Heart left ventricle (tissue), 16 donors: ENCODE results near the gene LAMB2. TPM values are rescaled to one million over a fixed set of nuclear protein-coding genes. Genes with fewer than 3 reads are reported as not detected.
A peak's percentile ranks its signal among the peaks of the same experiment; 100 is the strongest.

Source experiments
- ATAC-seq, 4 donors: fragments of 200-7000 bp; cut with Tn5 transposase; one replicate each; pipeline ENCODE4 v1.9.1; 2020 to 2022; ENCODE audit warnings: moderate library complexity in 4 of 4, mild to moderate bottlenecking in 3 of 4, moderate number of reproducible peaks in 1 of 4
- DNase-seq, 5 donors: peaks; one replicate each; pipeline ENCODE4 v3.0.0-alpha.2; 2020
- H3K27ac ChIP-seq, 12 donors: fragments of 200-600 bp; sonication (generic) in 4 of 12; one replicate each; pipeline versions ENCODE4 v1.5.0 to v1.8.0; 2016 to 2022; ENCODE audit warnings: mild to moderate bottlenecking in 2 of 12
- H3K27me3 ChIP-seq, 9 donors: fragments of 200-600 bp; sonication (generic) in 2 of 9; one replicate each; pipeline versions ENCODE4 v1.5.1 to v1.8.0; 2016 to 2022; ENCODE audit warnings: mild to moderate bottlenecking in 3 of 9
- H3K36me3 ChIP-seq, 9 donors: fragments of 200-600 bp; sonication (generic) in 2 of 9; one replicate each; pipeline versions ENCODE4 v1.5.0 to v1.8.0; 2018 to 2022; ENCODE audit warnings: mild to moderate bottlenecking in 2 of 9
- H3K4me1 ChIP-seq, 12 donors: fragments of 200-600 bp; sonication (generic) in 4 of 12; one replicate each; pipeline versions ENCODE4 v1.5.0 to v1.8.0; 2016 to 2022; ENCODE audit warnings: mild to moderate bottlenecking in 3 of 12
- H3K4me3 ChIP-seq, 12 donors: fragments of 200-600 bp; sonication (generic) in 4 of 12; one replicate each; pipeline versions ENCODE4 v1.5.0 to v1.8.0; 2017 to 2022; ENCODE audit warnings: mild to moderate bottlenecking in 9 of 12, moderate library complexity in 4 of 12
- H3K9me3 ChIP-seq, 12 donors: fragments of 200-600 bp; sonication (generic) in 4 of 12; one replicate each; pipeline versions ENCODE4 v1.5.0 to v1.8.0; 2016 to 2022; ENCODE audit warnings: mild to moderate bottlenecking in 1 of 12
- POLR2A ChIP-seq, 2 donors: fragments of 450-650 bp; IDR thresholded peaks; one replicate each; pipeline ENCODE4 v1.6.1; 2017; ENCODE audit warnings: antibody characterized with exemption in 2 of 2, mild to moderate bottlenecking in 2 of 2, moderate library complexity in 2 of 2
- WGBS, 4 donors: extraction: QIAGEN DNeasy Blood & Tissue Kit in 2 of 4; methylation state at CpG; one replicate each; pipeline versions ENCODE4 v1.1.5 to v1.1.7; 2013 to 2018; 5-methylcytosine and 5-hydroxymethylcytosine counted together
- intact Hi-C, 10 donors: fragments of 100-400 bp; cut with DNase I; formaldehyde crosslinking; loops; one replicate each; pipeline versions ENCODE4 v1.11.1 to v1.14.2; 2022
- polyA plus RNA-seq, 2 donors: library from polyadenylated mRNA; stranded (reverse); fragments of 200-250 nt; gene quantifications; one replicate each; pipeline ENCODE4 v1.2.3, GENCODE V29; 2013
- total RNA-seq, 9 donors: library from RNA; depleted of rRNA in 2 of 9; stranded (reverse); fragments of >200 nt in 2 of 9; fragmentation: NEBNext Ultra II Directional in 3 of 9; extraction: Animal tissue kit (Norgen Biotek cat#: 25700) in 3 of 9; gene quantifications; one replicate each; pipeline versions ENCODE4 v1.1.0 to v1.2.4, GENCODE V29; 2016 to 2023
- TF ChIP-seq, protein P1 (sequence below), 12 donors: fragments of 200-600 bp; sonication (generic) in 4 of 12; IDR thresholded peaks; one replicate each; pipeline versions ENCODE4 v1.5.0 to v1.8.0; 2018 to 2022; ENCODE audit warnings: antibody characterized with exemption in 12 of 12, mild to moderate bottlenecking in 5 of 12
- donor health status: ischemic (EF 13 %, LVEDD 7.1; RV severe dilation, severe dysfunction).
- donor health status: healthy with polysubstance abuse.
- donor health status: DM: no; HTN: yes; CAD: no.
- donor health status: DM: no; HTN: no; CAD: no.
- donor health status: ischemic (EF 25% LVEDD 6.9; RV normal size, moderate dysfunction).
- donor health status: ischemic (EF 25% LVEDD 5.7; RV mildly dilated, moderate dysfunction).
- donor health status: healthy.
- donor health status: DM: yes; HTN: yes; CAD: no.
- donor health status: ischemic (EF 35%, LVEDD 5.7; RV mildly dilated, moderate dysfunction).
- donor health status: nonischemic (EF 11% LVEDD 7.7; RV severe dilation, severe dysfunction).
- donor health status: DM: yes; HTN: yes; CAD: no.
- donor health status: PGD.
- donor health status: ischemic (EF 29% LVEDD 5.4; RV normal size, mild dysfunction).
- donor health status: nonischemic (EF 23%, LVEDD 6.1; RV moderate dilation, normal function).

Gene LAMB2
- total and polyA plus RNA-seq, 11 donors: 290 to 1,265 (median 769) TPM

DNA sequence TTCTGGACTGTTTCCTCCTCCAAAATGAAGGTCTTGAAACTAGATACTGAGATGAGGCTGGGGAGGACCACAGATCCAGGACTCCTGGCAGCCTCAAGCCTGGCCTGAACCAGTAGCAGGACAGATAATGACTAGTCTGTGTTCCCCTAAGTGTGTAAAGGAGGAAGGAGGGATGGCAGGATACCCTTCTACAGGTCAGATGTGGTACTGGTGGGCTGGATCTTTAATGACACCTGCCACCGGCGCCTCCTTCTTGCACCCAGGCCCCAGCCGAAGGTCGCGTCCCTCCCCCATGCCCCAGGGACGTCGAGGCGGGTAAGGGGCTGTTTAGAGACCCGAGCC is 12.8 kb downstream of the LAMB2 start:
- ATAC-seq (no peak), DNase-seq (no peak)
- intact Hi-C loops: loop anchor here in 2 of 10 donors (1.0 to 2.0 kb wide), 2 partner anchors 13 to 15 kb away; partner anchors contain the start of genes LAMB2 (in 1 of the 2) and QARS1 (in 1 of the 2)
- Histone ChIP-seq H3K27ac (peak overlapping the region; percentile 90 to 100 (median 97)), H3K27me3 (no peaks in the 10 kb centered on the region), H3K4me3 (peak overlapping the region; percentile 64 to 99 (median 91)), H3K9me3 (no peaks in the 10 kb centered on the region), H3K36me3 (peaks cover 2 to 83% (median 80%) of the 10 kb centered on the region in 9 donors), H3K4me1 (peaks cover 3 to 32% (median 19%) of the 10 kb centered on the region in 12 donors)
- 0 to 2% (median 1%) methylated on average over 9 of the region's 9 CpGs for WGBS, 4 donors
- TF ChIP-seq, protein P1, sequence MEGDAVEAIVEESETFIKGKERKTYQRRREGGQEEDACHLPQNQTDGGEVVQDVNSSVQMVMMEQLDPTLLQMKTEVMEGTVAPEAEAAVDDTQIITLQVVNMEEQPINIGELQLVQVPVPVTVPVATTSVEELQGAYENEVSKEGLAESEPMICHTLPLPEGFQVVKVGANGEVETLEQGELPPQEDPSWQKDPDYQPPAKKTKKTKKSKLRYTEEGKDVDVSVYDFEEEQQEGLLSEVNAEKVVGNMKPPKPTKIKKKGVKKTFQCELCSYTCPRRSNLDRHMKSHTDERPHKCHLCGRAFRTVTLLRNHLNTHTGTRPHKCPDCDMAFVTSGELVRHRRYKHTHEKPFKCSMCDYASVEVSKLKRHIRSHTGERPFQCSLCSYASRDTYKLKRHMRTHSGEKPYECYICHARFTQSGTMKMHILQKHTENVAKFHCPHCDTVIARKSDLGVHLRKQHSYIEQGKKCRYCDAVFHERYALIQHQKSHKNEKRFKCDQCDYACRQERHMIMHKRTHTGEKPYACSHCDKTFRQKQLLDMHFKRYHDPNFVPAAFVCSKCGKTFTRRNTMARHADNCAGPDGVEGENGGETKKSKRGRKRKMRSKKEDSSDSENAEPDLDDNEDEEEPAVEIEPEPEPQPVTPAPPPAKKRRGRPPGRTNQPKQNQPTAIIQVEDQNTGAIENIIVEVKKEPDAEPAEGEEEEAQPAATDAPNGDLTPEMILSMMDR (IDR thresholded peaks at IDR 0.05): no peak
- TF ChIP-seq POLR2A (IDR thresholded peaks at IDR 0.05): no peak

DNA sequence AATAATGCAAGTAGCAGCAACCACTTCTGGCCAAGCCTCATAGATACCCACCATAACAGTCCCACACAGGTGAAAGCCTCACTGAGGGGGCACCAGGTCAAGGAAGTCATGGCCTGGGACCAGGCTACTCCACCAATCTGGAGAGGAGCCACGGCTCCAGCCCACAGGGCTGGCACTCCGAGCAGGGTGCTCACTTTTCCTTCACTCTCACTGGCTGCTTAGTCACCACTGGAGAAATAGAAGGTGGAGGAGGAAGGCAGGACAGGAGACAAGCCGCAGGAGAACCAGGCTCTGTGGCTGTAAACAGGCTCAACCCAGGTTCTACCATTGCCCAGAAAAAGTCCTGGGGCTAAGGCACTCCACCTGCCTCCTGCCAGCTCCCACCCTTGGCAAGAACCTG is 13.4 kb downstream of the LAMB2 start:
- Histone ChIP-seq H3K4me3 (peak overlapping the region in 11 of 12 donors; percentile 64 to 99 (median 91)), H3K27me3 (no peaks in the 10 kb centered on the region), H3K4me1 (peaks cover 3 to 32% (median 19%) of the 10 kb centered on the region in 12 donors), H3K36me3 (peaks cover 5 to 83% (median 80%) of the 10 kb centered on the region in 9 donors), H3K27ac (peak overlapping the region; percentile 90 to 100 (median 97)), H3K9me3 (no peaks in the 10 kb centered on the region)
- TF ChIP-seq, protein P1 (IDR thresholded peaks at IDR 0.05): no peak
- no peak for TF ChIP-seq POLR2A (IDR thresholded peaks at IDR 0.05)
- 26 to 59% (median 45%) methylated on average over 2 to 3 of the region's 3 CpGs for WGBS, 4 donors
- DNase-seq (no peak), ATAC-seq (no peak)
- intact Hi-C loops: no loop called here

DNA sequence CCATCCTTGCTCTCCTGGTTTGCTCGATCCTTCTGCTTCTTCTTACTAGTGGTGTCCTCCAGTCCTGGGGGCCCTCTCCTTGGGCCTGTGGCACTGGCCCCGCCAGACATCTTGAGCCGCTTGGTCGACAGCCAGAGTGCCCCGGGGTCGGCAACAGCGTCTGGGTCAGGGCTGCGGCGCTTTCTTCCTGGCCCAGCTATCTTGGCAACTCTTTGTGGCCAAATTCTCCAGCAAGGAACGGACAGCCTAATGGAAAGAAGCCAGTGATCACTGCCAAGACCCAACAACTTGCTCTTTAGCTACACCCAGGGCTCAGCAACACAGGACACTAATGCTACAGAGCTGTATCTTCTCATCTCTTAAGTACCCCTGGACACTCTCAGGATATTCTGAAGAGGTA is 13.8 kb downstream of the LAMB2 start:
- Histone ChIP-seq H3K27me3 (no peaks in the 10 kb centered on the region), H3K9me3 (no peaks in the 10 kb centered on the region), H3K4me1 (peaks cover 3 to 32% (median 19%) of the 10 kb centered on the region in 12 donors), H3K36me3 (peaks cover 5 to 83% (median 80%) of the 10 kb centered on the region in 9 donors), H3K27ac (peak overlapping the region in 11 of 12 donors; percentile 91 to 100 (median 97)), H3K4me3 (peak overlapping the region in 5 of 12 donors; percentile 64 to 99 (median 91))
- WGBS, 4 donors: 37 to 51% (median 39%) methylated on average over 10 of the region's 10 CpGs
- intact Hi-C loops: no loop called here
- TF ChIP-seq, protein P1 (IDR thresholded peaks at IDR 0.05): no peak
- TF ChIP-seq POLR2A (IDR thresholded peaks at IDR 0.05): no peak
- peak in 1 of 5 donors; percentile 61 for DNase-seq
- peak in 1 of 4 donors; percentile 3 for ATAC-seq

DNA sequence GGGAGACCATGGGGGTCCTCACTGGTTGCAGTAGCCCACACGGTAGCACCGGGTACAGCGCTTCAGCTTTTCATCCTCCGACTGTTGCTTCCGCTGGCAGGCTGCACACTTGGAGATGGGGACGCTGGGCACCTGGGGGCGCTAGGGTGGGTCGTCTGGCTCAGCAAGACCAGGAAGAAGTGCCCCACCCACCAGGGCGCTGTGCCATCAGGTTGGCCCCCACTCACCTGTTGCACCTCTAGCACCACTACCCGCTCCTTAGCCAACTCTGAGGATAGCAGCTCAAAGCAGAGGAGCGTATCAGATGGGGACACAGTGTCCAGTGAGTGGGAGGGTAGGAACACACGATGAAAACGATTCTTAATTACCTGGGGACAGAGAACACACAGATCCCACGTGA is 20.6 kb downstream of the LAMB2 start:
- WGBS, 4 donors: 81 to 88% (median 86%) methylated on average over 14 of the region's 14 CpGs
- H3K27ac ChIP-seq: no peak overlapping the region
- peak in 1 of 5 donors; percentile 41 for DNase-seq
- H3K9me3 ChIP-seq: no peaks in the 10 kb centered on the region
- TF ChIP-seq POLR2A (IDR thresholded peaks at IDR 0.05): no peak
- peaks cover 0 to 1% (median 0%) of the 10 kb centered on the region in 12 donors for H3K4me1 ChIP-seq
- H3K36me3 ChIP-seq: peaks cover 10 to 100% (median 100%) of the 10 kb centered on the region in 9 donors
- ATAC-seq: no peak
- H3K4me3 ChIP-seq: no peak overlapping the region
- H3K27me3 ChIP-seq: no peaks in the 10 kb centered on the region
- intact Hi-C loops: no loop called here

GRCh38 chr3:49111347-49111746 is 21.5 kb downstream of the LAMB2 start:
- WGBS, 4 donors: 39 to 72% (median 58%) methylated on average over 3 to 6 of the region's 6 CpGs
- intact Hi-C loops: no loop called here
- DNase-seq (peak in 1 of 5 donors; percentile 45), ATAC-seq (no peak)
- Histone ChIP-seq H3K27me3 (no peaks in the 10 kb centered on the region), H3K4me3 (no peak overlapping the region), H3K9me3 (no peaks in the 10 kb centered on the region), H3K36me3 (peaks cover 10 to 99% (median 92%) of the 10 kb centered on the region in 9 donors), H3K27ac (no peak overlapping the region), H3K4me1 (no peaks in the 10 kb centered on the region)
- TF ChIP-seq POLR2A (IDR thresholded peaks at IDR 0.05): no peak
- TF ChIP-seq, protein P1 (IDR thresholded peaks at IDR 0.05): no peak
